Cardiac fibroblast (primary cell): ENCODE measurements around the gene STIM1.
A peak's percentile ranks its signal among the peaks of the same experiment; 100 is the strongest.

Experiments used
- DNase-seq, 2 donors: peaks; one replicate each; pipeline versions ENCODE4 v3.0.0 to v3.0.0-alpha.2; 2010; ENCODE audit warnings: low read depth in 2 of 2
- H3K4me3 ChIP-seq, 2 donors: replicated peaks in 1 of 2; 1 replicate in 1 of 2; 2 replicates in 1 of 2; pipeline ENCODE4 v1.5.1; 2011; ENCODE audit warnings: low read depth in 2 of 2, low read length in 2 of 2, mild to moderate bottlenecking in 2 of 2, moderate library complexity in 1 of 2
- TF ChIP-seq, protein P1 (sequence below): IDR thresholded peaks from one replicate; pipeline ENCODE4 v1.5.1; 2011; ENCODE audit warnings: low read depth, mild to moderate bottlenecking, low read length, inconsistent platforms

STIM1 gene

DNA sequence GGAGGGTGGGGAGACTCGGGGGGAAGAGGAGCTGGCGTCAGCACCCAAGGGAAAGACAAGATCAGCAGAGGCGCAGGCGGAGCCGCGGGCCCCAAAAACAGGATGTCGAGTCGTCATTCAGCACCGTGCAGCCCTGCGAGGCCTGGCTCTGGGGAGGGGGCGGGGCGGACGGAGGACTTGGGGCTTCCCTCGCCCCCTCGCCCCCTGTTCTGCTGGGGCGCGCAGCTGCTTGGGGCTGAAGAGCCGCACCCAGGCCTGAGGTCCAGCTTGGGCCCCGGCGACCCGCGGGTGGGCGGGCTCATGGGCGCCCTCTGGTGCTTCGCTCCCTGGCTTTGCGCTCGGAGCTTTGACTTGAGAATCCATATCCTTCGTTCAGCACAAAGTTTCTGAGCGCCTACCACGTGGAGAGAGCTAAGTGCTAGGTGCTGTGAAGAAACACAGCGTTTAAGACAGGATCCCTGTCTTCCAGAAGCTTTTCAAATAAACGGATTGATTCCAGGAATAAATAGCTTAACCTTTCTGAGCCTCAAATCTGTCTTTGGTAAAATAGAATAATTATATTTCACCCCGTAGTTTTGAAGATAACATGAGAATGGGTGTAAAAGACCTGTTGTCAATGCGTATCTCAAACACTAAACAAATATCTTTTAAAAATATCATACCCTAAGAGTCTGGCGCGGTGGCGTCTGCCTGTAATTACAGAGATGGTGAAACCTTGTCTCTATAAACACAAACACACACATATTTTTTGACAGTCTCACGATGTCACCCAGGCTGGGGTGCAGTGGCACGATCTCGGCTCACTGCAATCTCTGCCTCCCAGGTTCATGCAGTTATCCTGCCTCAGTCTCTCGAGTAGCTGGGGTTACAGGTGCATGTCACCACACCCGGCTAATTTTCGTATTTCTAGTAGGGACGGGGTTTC lies 13.8 kb upstream of the STIM1 start:
- TF ChIP-seq, protein P1, sequence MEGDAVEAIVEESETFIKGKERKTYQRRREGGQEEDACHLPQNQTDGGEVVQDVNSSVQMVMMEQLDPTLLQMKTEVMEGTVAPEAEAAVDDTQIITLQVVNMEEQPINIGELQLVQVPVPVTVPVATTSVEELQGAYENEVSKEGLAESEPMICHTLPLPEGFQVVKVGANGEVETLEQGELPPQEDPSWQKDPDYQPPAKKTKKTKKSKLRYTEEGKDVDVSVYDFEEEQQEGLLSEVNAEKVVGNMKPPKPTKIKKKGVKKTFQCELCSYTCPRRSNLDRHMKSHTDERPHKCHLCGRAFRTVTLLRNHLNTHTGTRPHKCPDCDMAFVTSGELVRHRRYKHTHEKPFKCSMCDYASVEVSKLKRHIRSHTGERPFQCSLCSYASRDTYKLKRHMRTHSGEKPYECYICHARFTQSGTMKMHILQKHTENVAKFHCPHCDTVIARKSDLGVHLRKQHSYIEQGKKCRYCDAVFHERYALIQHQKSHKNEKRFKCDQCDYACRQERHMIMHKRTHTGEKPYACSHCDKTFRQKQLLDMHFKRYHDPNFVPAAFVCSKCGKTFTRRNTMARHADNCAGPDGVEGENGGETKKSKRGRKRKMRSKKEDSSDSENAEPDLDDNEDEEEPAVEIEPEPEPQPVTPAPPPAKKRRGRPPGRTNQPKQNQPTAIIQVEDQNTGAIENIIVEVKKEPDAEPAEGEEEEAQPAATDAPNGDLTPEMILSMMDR = peak; percentile 82
- peak; percentile 90 to 96 for DNase-seq
- H3K4me3 ChIP-seq = peak overlapping the region; percentile 47 to 75

DNA sequence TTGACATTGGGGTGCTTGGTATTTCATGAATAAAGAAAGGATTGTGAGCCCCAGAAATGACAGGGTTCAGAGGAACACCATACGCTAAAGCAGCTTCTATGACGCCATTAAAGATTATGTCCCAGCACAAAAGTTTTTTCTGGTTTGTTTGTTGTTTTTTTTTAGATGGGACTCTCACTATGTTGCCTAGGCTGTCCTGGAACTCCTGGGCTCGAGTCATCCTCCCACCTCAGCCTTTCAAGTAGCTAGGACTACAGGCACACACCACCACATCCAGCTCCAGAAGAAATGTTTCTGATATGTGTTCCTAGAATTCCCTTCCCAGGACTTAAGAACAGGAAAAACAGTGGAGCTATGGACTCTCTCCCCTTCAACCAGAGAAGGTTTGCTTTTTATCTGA lies 12.1 kb upstream of the STIM1 start:
- no peak for DNase-seq
- no peak overlapping the region for H3K4me3 ChIP-seq
- TF ChIP-seq, protein P1 = no peak

- DNase-seq = no peak
- no peak overlapping the region for H3K4me3 ChIP-seq
- TF ChIP-seq, protein P1 = no peak
Observed at GRCh38 chr11:3845246-3845645, 10.2 kb upstream of the STIM1 start.

GRCh38 chr11:3845670-3846069 lies 9.8 kb upstream of the STIM1 start:
- TF ChIP-seq, protein P1 = no peak
- no peak overlapping the region for H3K4me3 ChIP-seq
- DNase-seq = no peak

GRCh38 chr11:3849297-3849874 lies 6.1 kb upstream of the STIM1 start:
- TF ChIP-seq, protein P1 = peak; percentile 70
- DNase-seq = peak; percentile 65 to 66
- H3K4me3 ChIP-seq = no peak overlapping the region

DNA sequence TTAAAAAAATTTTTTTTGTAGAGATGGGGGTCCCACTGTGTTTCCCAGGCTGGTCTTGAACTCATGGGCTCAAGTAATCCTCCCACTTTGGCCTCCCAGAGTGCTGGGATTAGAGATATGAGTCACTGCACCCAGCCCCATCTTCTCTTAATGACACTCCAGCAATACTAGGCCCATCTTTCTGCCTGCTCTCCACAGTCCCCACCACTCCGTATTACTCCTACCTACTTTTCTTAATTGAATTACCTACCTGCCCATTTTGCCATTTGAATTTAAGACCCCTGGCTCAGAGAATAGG lies 2.0 kb upstream of the STIM1 start:
- TF ChIP-seq, protein P1 = no peak

More for the DNA sequence above, 2.0 kb upstream of the STIM1 start:
- no peak overlapping the region for H3K4me3 ChIP-seq
- DNase-seq = no peak
